GM18526 (cell line): ENCODE results near the gene FADS1.

Source experiments
- POLR2A ChIP-seq: IDR thresholded peaks from 3 replicates; pipeline ENCODE4 v1.6.1; 2011; ENCODE audit not compliant: insufficient read length; ENCODE audit errors: extremely low read depth

Gene FADS1

GRCh38 chr11:61780581-61781162, 36.1 kb downstream of the FADS1 start:
- no peak for TF ChIP-seq POLR2A

DNA sequence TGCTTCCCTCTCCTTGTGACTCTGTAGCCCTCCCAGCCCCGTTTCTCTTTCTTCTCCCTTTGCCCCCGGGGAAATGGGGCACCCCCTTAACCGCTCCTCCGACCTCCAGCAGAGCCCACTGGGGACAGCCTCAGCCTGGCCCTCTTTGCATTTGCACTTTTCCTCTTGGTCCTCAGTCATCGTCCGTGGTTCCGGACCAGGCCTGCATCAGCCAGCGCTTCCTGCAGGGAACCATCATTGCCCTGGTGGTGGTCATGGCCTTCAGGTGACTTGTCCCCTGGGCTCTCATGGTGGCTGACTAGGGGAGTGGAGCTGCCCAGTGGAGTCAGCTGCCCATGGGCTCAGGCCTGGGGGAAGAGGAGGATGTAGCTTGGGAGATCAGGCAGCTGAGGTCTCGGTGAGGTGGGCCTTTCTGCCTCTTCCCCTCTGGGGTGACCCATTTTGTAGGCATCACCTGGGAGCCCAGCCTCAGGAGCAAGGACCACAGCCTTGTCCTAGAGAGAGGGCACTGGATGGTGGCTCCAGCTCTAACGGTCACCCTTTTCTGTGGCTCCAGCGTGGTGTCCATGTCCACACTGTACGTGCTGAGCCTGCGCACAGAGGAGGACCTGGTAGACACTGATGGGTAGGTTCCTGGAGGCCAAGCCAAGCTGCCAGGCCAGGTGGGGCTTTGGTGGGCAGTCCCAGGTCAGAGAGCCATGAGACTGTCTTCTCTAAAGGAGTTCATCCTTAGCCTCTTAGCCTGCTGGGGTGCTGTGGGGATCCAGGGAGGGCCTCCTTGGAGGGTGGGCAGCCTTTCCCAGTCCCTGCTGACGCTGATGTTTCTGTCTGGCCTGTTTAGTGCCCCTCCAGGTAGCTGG, 36.9 kb downstream of the FADS1 start:
- no peak for TF ChIP-seq POLR2A

- no peak for TF ChIP-seq POLR2A
Measured at GRCh38 chr11:61778920-61779650, 37.7 kb downstream of the FADS1 start.

GRCh38 chr11:61778357-61778886, 38.4 kb downstream of the FADS1 start:
- TF ChIP-seq POLR2A, result no peak

DNA sequence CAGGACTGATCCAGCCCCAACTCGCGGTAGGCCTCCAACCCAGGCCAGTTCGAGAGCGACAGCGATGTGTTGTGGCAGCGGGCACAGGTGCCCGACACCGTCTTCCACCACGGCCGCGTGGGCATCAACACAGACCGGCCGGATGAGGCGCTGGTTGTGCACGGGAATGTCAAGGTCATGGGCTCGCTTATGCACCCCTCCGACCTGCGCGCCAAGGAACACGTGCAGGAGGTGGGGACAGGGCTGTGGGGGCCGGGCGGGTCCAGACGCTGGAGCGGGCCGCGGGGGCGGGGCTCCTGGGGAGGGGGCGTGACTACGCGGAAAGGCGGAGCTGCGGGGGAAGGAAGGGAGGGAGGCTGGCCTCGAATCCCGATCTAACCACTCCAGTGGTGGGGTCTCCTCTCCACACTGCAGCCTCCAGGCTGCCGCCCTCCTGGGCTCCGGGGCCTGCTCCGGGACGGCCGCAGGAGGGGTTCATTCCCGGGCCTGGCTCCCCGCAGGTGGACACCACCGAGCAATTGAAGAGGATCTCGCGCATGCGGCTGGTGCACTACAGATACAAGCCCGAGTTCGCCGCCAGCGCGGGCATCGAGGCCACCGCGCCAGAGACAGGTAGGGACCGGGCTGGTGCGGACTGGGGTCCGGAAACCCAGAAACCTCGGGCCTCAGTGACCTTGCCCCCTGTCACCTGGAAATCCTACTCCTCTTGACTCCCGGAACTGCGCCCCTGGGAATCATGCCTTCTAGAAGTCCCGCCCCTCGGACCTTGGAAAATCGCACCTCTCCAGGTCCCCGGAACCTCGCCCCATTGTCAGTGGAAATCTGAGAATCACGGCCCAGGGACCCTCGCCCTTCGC, 39.3 kb downstream of the FADS1 start:
- no peak for TF ChIP-seq POLR2A

- TF ChIP-seq POLR2A, result no peak
Measured at GRCh38 chr11:61776561-61777075, 40.2 kb downstream of the FADS1 start.

- no peak for TF ChIP-seq POLR2A
Measured at GRCh38 chr11:61775606-61776554, 40.9 kb downstream of the FADS1 start.

GRCh38 chr11:61775106-61775505, 41.7 kb downstream of the FADS1 start:
- TF ChIP-seq POLR2A, result no peak

DNA sequence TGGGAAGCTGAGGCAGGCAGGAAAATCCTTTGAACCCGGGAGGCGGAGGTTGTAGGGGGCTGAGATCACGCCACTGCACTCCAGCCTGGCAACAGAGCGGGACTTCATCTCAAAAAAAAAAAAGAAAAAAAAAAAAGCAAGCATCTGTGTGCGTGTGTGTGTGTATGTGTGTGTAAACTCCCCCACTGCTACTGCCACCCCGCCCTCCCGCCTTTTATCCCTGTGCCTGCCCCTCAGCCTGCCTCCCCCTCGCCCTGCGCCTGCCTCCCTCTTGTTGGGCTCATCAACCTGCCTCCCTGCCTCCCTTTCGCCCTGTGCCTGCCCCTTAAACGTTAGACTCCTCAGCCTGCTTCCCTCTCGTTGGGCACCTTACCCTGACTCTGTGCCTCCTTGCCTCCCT, 42.4 kb downstream of the FADS1 start:
- TF ChIP-seq POLR2A, result no peak

GRCh38 chr11:61773809-61774208, 43.0 kb downstream of the FADS1 start:
- no peak for TF ChIP-seq POLR2A

- no peak for TF ChIP-seq POLR2A
Measured at GRCh38 chr11:61773356-61773755, 43.4 kb downstream of the FADS1 start.

DNA sequence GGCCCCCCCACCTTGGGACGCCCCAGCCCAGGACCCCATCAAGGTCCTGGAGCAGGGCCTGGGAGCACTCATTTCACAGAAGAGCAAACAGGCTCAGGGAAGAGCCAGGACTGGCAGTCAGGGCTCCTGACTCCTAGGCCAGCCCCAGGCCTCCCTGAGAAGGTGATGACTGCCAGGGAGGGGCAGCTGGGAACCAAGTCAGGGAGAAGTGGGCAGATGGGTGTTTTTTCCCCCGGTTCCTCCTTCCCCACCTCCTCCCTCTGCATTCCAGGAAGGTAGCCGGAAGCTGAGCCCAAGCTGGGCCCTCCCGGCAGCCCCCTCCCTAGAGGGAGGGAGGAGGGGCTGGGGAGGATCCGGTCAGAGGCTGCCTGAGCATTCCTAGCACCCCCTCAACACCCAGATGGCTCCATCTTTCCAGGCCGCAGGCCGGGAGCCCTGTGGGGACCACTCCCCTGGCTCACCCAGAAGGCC, 44.8 kb downstream of the FADS1 start:
- TF ChIP-seq POLR2A, result no peak

- TF ChIP-seq POLR2A, result no peak
Measured at GRCh38 chr11:61771195-61771894, 45.5 kb downstream of the FADS1 start.
